HG02610 (cell line): ENCODE measurements around the gene ADH5.
"Not testable (repeated sequence)": the region's sequence is repeated elsewhere in the genome, so short reads cannot be mapped to it uniquely, and the experiment has no call there.

ENCODE experiments used
- ATAC-seq: cut with Tn5 transposase; IDR thresholded peaks from one replicate; pipeline ENCODE4 v1.9.1; 2021; ENCODE audit warnings: mild to moderate bottlenecking, moderate library complexity; ENCODE audit not compliant: unreplicated experiment

The ADH5 gene

DNA sequence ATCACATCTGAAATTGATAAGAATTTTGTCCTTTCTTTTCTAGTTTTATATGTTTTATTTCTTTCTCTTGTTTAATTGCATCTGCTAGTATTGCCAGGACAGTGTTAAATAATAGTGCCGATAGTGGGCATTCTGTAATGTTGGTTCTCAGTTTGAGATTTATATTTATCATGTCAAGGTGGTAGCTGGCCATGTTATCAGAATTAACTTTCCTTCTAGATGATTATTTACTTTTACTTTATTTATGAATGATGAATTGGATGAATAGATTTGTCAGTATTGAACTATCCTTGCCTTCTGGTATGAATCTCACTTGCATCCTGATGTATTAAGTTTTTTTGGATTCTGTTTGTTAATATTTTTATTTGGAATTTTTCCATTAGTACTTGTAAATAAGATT lies 50.4 kb downstream of the ADH5 start:
- ATAC-seq, result no peak

DNA sequence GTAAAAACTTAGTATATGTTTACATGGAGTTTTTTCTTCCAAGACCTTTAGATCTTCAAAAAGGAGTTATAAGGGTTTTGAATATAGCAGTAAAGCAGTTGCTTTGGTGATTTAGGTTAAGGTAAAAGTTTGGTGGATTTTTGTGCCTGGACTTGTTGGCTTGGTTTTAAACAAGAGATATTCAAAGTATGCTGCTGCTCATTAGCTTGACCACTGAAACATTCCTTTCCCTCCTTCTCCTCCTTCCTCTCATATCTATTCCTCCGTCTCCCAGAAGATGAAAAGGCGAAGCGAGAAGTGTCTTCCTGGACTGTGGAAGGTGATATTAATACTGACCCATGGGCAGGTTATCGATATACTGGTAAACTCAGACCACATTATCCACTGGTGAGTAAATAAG lies 54.6 kb downstream of the ADH5 start:
- ATAC-seq, result no peak

DNA sequence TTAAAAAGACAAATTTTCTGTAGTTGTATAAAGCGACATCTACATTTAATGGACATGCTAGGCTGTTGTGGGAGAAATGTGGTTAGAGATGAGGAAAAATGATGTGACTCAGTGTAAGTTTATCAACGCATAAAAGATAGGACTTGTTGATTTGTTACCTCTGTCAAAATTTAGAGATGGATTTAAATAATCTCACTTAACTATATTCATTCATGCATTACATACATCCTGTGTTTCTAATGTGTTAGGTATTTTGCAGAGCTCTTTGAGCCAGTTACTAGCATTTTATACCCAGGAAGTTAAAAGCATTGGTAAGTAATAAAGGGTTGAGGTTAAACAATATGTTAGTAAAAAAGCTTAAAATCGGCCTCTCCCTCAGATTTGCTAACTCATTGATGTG lies 58.7 kb downstream of the ADH5 start:
- ATAC-seq, result no peak

DNA sequence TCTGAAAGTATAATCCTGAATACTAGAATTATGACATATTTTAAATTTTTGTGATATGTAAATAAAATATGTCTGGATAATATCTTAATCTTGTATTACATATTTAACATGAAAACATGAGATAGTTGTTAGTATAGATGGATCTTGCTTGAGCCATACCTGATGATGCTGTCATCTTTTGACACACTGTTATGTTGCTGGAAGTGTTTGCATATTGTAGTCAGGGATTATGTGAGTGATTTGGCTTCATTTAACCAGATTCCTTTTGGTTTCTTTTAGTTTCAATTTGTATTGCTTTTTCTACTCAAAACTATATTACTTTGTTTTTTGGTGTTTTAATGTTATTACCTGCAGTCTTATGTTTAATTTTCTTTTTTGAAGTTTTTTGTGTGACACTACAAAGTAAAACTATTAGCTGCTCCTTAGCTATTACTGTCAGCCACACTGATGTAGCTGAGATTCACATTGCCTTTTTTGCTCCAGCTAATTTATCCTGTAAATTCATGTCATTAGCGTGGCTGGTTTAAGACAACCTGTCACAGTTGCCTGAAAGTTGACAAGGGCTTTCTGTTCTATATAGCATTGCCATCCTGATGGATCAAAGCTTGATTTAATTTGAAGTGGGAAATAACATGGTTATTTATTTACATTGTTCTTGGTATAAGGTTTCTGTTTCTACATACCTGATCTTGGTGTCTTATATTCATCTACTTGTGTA lies 59.4 kb downstream of the ADH5 start:
- peak; percentile 64 for ATAC-seq

DNA sequence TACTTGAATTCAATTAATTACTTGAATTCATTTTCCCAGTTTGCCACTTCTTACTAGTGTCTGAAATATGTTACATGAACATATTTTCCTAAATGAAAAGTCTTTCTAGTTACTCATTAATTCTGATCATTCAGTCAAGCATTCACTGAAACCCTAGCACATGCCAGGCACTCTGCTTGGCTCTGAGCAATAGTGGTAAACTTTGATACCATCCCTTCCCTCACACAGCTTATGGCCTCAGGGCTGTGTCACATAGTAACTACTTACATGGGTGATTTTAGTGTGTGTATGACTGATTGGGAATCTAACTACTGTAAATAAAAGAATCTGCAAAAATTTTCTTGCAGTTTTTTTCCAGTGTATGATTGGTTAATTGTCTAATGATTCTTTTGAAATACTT lies 60.4 kb downstream of the ADH5 start:
- peak; percentile 57 for ATAC-seq

DNA sequence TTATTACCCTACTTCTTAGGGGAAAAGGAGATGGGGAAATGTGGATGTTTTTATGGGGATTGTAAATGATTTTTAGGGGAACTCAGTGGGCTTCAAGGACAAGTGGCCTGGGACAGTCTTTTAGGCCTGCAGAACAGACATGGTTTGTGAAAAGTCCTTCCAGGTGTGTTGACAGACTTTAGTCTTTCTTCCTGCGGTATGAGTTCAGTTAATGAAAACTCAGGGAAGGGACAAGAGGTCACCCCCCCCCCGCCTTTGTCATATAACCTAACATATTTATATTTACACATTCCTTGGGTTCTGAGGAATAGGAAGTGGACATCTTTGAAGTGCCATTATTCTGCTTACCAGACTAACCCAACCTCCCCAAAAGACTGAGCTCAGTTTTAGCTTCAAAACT lies 61.3 kb downstream of the ADH5 start:
- no peak for ATAC-seq

DNA sequence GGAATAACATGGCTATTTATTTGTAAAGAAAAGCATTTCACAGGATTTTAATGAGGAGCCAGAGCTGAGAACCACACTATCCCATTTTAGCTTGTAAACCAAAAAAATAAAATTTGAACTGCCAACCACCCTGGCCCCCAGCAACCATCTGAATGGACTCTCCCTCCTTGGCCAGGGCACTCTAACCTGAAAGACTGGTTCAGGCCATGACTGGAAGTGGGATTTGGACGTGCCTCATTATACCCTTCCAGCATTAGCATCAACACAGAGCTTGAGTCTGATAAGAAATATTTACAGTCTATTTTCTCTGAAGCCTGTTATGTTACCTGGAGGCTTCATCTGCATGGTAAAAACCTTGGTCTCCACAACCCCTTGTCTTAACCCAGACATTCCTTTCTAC lies 63.1 kb downstream of the ADH5 start:
- no peak for ATAC-seq

DNA sequence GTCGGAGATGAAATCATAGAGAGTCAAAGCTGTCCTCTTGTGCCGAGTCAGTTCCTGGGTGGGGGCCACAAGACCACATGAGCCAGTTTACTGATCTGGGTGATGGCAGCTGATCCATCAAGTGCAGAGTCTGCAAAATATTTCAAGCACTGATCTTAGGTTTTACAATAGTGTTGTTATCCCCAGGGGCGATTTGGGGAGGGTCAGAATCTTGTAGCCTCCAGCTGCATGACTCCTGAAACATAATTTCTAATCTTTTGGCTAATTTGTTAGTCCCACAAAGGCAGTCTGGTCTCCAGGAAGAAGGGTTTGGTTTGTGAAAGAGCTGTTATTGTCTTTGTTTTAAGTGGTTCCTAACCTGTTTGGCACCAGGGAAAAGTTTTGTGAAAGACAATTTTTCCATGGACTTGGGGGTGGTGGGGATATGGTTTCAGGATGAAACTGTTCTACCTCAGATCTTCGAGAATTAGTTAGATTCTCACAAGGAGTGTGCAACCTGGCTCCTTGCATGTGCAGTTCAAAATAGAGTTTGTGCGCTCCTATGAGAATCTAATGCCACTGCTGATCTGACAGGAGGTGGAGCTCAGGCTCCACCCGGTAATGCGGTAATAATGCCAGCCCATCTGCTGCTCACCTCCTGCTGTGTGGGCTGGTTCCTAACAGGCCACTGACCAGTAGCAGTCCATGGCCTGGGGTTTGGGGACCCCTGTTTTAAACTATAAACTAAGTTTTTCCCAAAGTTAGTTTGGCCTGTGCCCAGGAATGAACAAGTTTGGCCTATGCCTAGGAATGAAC lies 63.9 kb downstream of the ADH5 start:
- no peak for ATAC-seq

DNA sequence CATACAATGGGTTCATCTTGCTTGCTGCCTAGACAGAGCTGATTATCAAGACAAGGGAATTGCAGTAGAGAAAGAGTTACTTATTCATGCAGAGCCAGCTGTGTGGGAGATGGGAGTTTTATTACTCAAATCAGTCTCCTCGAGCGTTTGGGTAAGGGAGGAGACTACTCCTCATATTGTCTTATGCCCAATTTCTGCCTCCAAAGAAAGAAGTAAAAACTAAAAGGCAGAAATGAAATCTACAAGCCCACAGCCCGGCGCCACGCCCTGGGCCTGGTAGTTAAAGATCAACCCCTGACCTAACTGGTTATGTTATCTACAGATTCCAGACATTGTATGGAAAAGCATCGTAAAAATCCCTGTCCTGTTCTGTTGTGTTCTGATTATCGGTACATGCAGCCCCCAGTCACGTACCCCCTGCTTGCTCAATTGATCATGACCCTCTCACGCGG lies 64.8 kb downstream of the ADH5 start:
- ATAC-seq, result not testable (repeated sequence)

DNA sequence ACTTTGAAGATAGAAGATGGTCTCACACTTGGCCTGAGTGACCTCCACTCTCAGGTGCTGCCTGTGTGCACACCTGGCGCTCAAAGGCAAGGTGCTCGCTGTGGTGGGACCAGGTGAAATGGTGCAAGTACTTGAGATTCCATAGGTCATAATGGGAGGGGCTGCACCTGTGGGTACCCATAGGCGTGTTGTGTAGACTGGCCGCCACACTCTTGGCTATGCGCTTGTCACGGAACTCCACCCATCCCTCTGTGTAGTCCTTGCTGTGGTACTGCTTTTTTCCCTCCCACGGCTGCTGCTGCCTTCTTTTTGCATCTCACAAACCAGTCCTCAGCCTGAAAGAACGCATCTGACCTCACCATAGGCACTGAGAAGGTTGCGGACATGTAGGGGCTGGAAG lies 66.0 kb downstream of the ADH5 start:
- no peak for ATAC-seq

DNA sequence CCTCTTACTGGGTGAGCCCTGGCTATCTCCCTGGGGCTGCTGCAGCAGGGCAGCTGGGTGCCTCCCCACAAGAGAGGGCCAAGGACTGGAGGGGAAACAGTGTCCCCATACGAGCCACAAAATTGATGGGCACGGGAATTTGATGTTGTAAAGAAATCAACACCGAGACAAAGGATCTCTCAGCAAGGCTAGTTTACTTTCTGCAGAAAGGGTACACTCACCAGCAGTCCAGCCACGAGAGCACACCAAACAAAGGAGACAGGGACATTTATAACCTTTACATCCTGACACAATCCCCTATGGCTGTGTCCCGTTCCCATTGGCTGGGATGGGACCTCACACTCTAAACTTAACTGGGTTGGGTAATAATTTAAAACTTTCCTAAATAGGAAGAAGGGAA lies 67.2 kb downstream of the ADH5 start:
- ATAC-seq, result no peak
